IMR-90 (cell line): ENCODE measurements around the gene PRAMEF18. TPM values are rescaled to one million over a fixed set of nuclear protein-coding genes. Genes with fewer than 3 reads are reported as not detected.
"Not testable (repeated sequence)": the region's sequence is repeated elsewhere in the genome, so short reads cannot be mapped to it uniquely, and the experiment has no call there.

ENCODE experiments used
- ATAC-seq: fragments of 200-7000 bp; cut with Tn5 transposase; 2 replicates; pipeline ENCODE4 v1.9.1; 2020; ENCODE audit warnings: low read depth, mild to moderate bottlenecking, moderate library complexity
- BruUV-seq: library from RNA; stranded (reverse); fragments of 400-500 nt; replicated peaks from 2 replicates; lab custom pipeline; 2021; lab: Mats Ljungman, UMichigan
- CTCF ChIA-PET: fragments of 300-600 bp; formaldehyde crosslinking; extraction: SDS; loops from one replicate; lab custom pipeline; 2021; ENCODE audit warnings: antibody characterized with exemption; lab: Yijun Ruan, JAX
- POLR2A ChIA-PET: fragments of 300-600 bp; sonication (Branson Sonifier 250); formaldehyde crosslinking; loops from one replicate; lab custom pipeline; 2022; ENCODE audit warnings: antibody characterized with exemption; ENCODE audit not compliant: unreplicated experiment; lab: Charles Lee
- DNase-seq: peaks from one replicate; pipeline ENCODE4 v3.0.0; 2013
- H2AFZ ChIP-seq: replicated peaks from 2 replicates; pipeline ENCODE3; 2013; ENCODE audit warnings: low read length, mild to moderate bottlenecking; ENCODE audit not compliant: poor library complexity
- H2AK5ac ChIP-seq: 2 replicates; pipeline ENCODE4 v1.6.1; 2013; ENCODE audit warnings: low read depth, low read length, inconsistent platforms
- H2AK9ac ChIP-seq: replicated peaks from 2 replicates; pipeline ENCODE3; 2013; ENCODE audit warnings: mild to moderate bottlenecking, low read depth, low read length, moderate library complexity; ENCODE audit not compliant: poor library complexity
- H2BK120ac ChIP-seq: 2 replicates; pipeline ENCODE4 v1.6.1; 2013; ENCODE audit warnings: low read depth, low read length, inconsistent platforms
- H2BK15ac ChIP-seq: 3 replicates; pipeline ENCODE4 v1.6.1; 2013; ENCODE audit warnings: low read depth, low read length, inconsistent platforms
- H2BK20ac ChIP-seq: 2 replicates; pipeline ENCODE4 v1.6.1; 2013; ENCODE audit warnings: low read depth, mild to moderate bottlenecking, inconsistent platforms, low read length, moderate library complexity
- H2BK5ac ChIP-seq: 2 replicates; pipeline ENCODE4 v1.6.1; 2013; ENCODE audit warnings: mild to moderate bottlenecking, low read depth, low read length, inconsistent platforms; ENCODE audit not compliant: poor library complexity, severe bottlenecking
- H3K14ac ChIP-seq: replicated peaks from 2 replicates; pipeline ENCODE4 v1.6.1; 2013; ENCODE audit warnings: low read depth, low read length, inconsistent platforms
- H3K18ac ChIP-seq: 2 replicates; pipeline ENCODE4 v1.6.1; 2013; ENCODE audit warnings: low read depth, low read length, control low read depth
- H3K23ac ChIP-seq: 2 replicates; pipeline ENCODE4 v1.6.1; 2013; ENCODE audit warnings: low read depth, low read length, inconsistent platforms
- H3K27ac ChIP-seq: 2 replicates; pipeline ENCODE4 v1.5.1; 2013; ENCODE audit warnings: mild to moderate bottlenecking, control low read depth, low read length; ENCODE audit not compliant: insufficient read depth
- H3K27me3 ChIP-seq: 2 replicates; pipeline ENCODE4 v1.6.1; 2013; ENCODE audit warnings: low read length; ENCODE audit not compliant: control insufficient read depth, insufficient read depth
- H3K36me3 ChIP-seq: 2 replicates; pipeline ENCODE4 v1.6.1; 2013; ENCODE audit warnings: low read length, mixed read lengths; ENCODE audit not compliant: control insufficient read depth, insufficient read depth
- H3K4ac ChIP-seq: 2 replicates; pipeline ENCODE4 v1.6.1; 2013; ENCODE audit warnings: low read depth, low read length, inconsistent platforms
- H3K4me1 ChIP-seq: 2 replicates; pipeline ENCODE4 v1.6.1; 2013; ENCODE audit warnings: low read length, mixed read lengths; ENCODE audit not compliant: control insufficient read depth, insufficient read depth
- H3K4me2 ChIP-seq: 2 replicates; pipeline ENCODE4 v1.6.1; 2013; ENCODE audit warnings: low read depth, mild to moderate bottlenecking, control low read depth, low read length, moderate library complexity
- H3K4me3 ChIP-seq: 2 replicates; pipeline ENCODE4 v1.5.1; 2013; ENCODE audit warnings: low read depth, mild to moderate bottlenecking, control low read depth, low read length, moderate library complexity; ENCODE audit not compliant: insufficient read depth
- H3K56ac ChIP-seq: 2 replicates; pipeline ENCODE4 v1.6.1; 2013; ENCODE audit warnings: low read length, inconsistent platforms; ENCODE audit not compliant: insufficient read depth; ENCODE audit errors: extremely low read depth
- H3K79me1 ChIP-seq, 2 experiments: 2 replicates each; pipeline ENCODE4 v1.6.1; 2013; ENCODE audit warnings: low read length in 2 of 2, inconsistent platforms in 1 of 2, low read depth in 1 of 2
- H3K9ac ChIP-seq: 2 replicates; pipeline ENCODE4 v1.6.1; 2013; ENCODE audit warnings: low read depth, low read length, control low read depth
- H3K9me1 ChIP-seq: 2 replicates; pipeline ENCODE4 v1.6.1; 2013; ENCODE audit warnings: low read length, inconsistent platforms; ENCODE audit not compliant: insufficient read depth
- H3K9me3 ChIP-seq: 2 replicates; pipeline ENCODE4 v1.6.1; 2013; ENCODE audit warnings: low read length; ENCODE audit not compliant: control insufficient read depth, insufficient read depth
- H4K20me1 ChIP-seq: 2 replicates; pipeline ENCODE4 v1.6.1; 2013; ENCODE audit warnings: low read length, inconsistent platforms; ENCODE audit not compliant: insufficient read depth
- H4K5ac ChIP-seq: 2 replicates; pipeline ENCODE4 v1.6.1; 2013; ENCODE audit warnings: mild to moderate bottlenecking, low read depth, low read length, control low read depth
- H4K8ac ChIP-seq, 2 experiments: 2 replicates each; pipeline ENCODE4 v1.6.1; 2013; ENCODE audit warnings: low read depth in 2 of 2, low read length in 2 of 2, control low read depth in 1 of 2, inconsistent platforms in 1 of 2
- H4K91ac ChIP-seq: 2 replicates; pipeline ENCODE4 v1.6.1; 2013; ENCODE audit warnings: low read depth, low read length, inconsistent platforms; ENCODE audit not compliant: insufficient read depth
- WGBS, 2 experiments: methylation state at CpG; one replicate each; pipeline versions ENCODE4 v1.1.5 to v1.1.7; 2013; ENCODE audit warnings: missing lambda C conversion rate in 2 of 2; ENCODE audit not compliant: insufficient read length in 1 of 2; ENCODE audit errors: extremely low coverage in 2 of 2; 5-methylcytosine and 5-hydroxymethylcytosine counted together
- dilution Hi-C: fragments of 300-500 bp; cut with HindIII; formaldehyde crosslinking; loops from one replicate; pipeline ENCODE4 v1.14.3; 2018; ENCODE audit warnings: low sequenced_read_pairs; ENCODE audit not compliant: unreplicated experiment
- in situ Hi-C: fragments of 300-500 bp; cut with MboI; formaldehyde crosslinking; loops from 3 replicates; pipeline ENCODE4 v1.14.3; 2019; ENCODE audit warnings: low sequenced_read_pairs, inconsistent platforms, mixed read lengths
- intact Hi-C: fragments of 100-400 bp; cut with micrococcal nuclease; formaldehyde crosslinking; loops from 2 replicates; pipeline ENCODE4 v1.10.0; 2022
- polyA plus RNA-seq, 3 experiments: library from polyadenylated mRNA; depleted of rRNA; stranded (reverse); fragments of >200 nt; gene quantifications; 2 replicates each; pipeline ENCODE4 v1.2.3, GENCODE V29; 2012; ENCODE audit warnings: low replicate concordance in 1 of 3
- total RNA-seq: library from RNA; depleted of rRNA; stranded (reverse); fragments of >200 nt; gene quantifications from 2 replicates; pipeline ENCODE4 v1.2.3, GENCODE V29; 2012

Gene PRAMEF18
- total and polyA plus RNA-seq, 2 of the 4 experiments (the other 2 are of a cell fraction), result not detected

- H3K9me3 ChIP-seq, intact Hi-C loops: not testable (repeated sequence)
Observed at GRCh38 chr1:13216619-13217018, 9.3 kb downstream of the PRAMEF18 start.

GRCh38 chr1:13208712-13209111 is 17.2 kb downstream of the PRAMEF18 start:
- H3K4me3 ChIP-seq, H3K56ac ChIP-seq, intact Hi-C loops, H2BK20ac ChIP-seq, H2BK120ac ChIP-seq, H4K8ac ChIP-seq, H2BK15ac ChIP-seq, H4K5ac ChIP-seq, H3K4me2 ChIP-seq, H3K36me3 ChIP-seq, H3K23ac ChIP-seq, BruUV-seq, H3K4me1 ChIP-seq, in situ Hi-C loops, H2AK9ac ChIP-seq, H3K4ac ChIP-seq, H3K27me3 ChIP-seq, DNase-seq, ATAC-seq, H2AK5ac ChIP-seq, POLR2A ChIA-PET, H4K20me1 ChIP-seq, H3K9ac ChIP-seq, H3K18ac ChIP-seq, H4K91ac ChIP-seq, H2BK5ac ChIP-seq, dilution Hi-C loops, H3K27ac ChIP-seq, H2AFZ ChIP-seq, CTCF ChIA-PET, H3K14ac ChIP-seq, H3K9me3 ChIP-seq, H3K79me1 ChIP-seq, H3K9me1 ChIP-seq: not testable (repeated sequence)
- no CpG with 5 or more reads among the region's 9 CpGs for WGBS, 2 experiments

More at GRCh38 chr1:13216619-13217018, 9.3 kb downstream of the PRAMEF18 start:
- H3K9ac ChIP-seq, H4K91ac ChIP-seq, H4K8ac ChIP-seq, BruUV-seq, H3K23ac ChIP-seq, H3K9me1 ChIP-seq, H2AK5ac ChIP-seq, H4K20me1 ChIP-seq, H3K18ac ChIP-seq, H2AFZ ChIP-seq, H3K36me3 ChIP-seq, ATAC-seq, H2AK9ac ChIP-seq, H3K27ac ChIP-seq, H2BK20ac ChIP-seq, H3K14ac ChIP-seq, H3K56ac ChIP-seq, H3K4me2 ChIP-seq, H2BK120ac ChIP-seq, H3K4ac ChIP-seq, H3K79me1 ChIP-seq, DNase-seq, in situ Hi-C loops, H2BK5ac ChIP-seq, H2BK15ac ChIP-seq, H3K27me3 ChIP-seq, dilution Hi-C loops, POLR2A ChIA-PET, H4K5ac ChIP-seq, H3K4me1 ChIP-seq, CTCF ChIA-PET, H3K4me3 ChIP-seq: not testable (repeated sequence)
- WGBS, 2 experiments, result no CpG with 5 or more reads among the region's 7 CpGs
